PFSK-1 (cell line): ENCODE results near the gene EXTL1.

Experiments used
- FOXP2 ChIP-seq: optimal IDR thresholded peaks from 2 replicates; pipeline ENCODE3; 2011; ENCODE audit warnings: borderline replicate concordance, control low read depth, inconsistent platforms; ENCODE audit not compliant: insufficient read depth; ENCODE audit errors: extremely low read length, extremely low read depth
- POLR2AphosphoS5 ChIP-seq: IDR thresholded peaks from 2 replicates; pipeline ENCODE4 v1.6.1; 2012; ENCODE audit warnings: low read depth, mild to moderate bottlenecking, control low read depth, low read length, moderate library complexity
- REST ChIP-seq, 2 experiments: IDR thresholded peaks; 2 replicates each; pipeline versions ENCODE4 v1.6.1 to v1.8.0; 2011 to 2012; ENCODE audit warnings: low read depth in 2 of 2, low read length in 2 of 2, control low read depth in 1 of 2, inconsistent platforms in 1 of 2, mild to moderate bottlenecking in 1 of 2, moderate library complexity in 1 of 2; ENCODE audit not compliant: insufficient read depth in 1 of 2
- SIN3A ChIP-seq: IDR thresholded peaks from 2 replicates; pipeline ENCODE4 v1.6.1; 2012; ENCODE audit warnings: mild to moderate bottlenecking, low read length, moderate library complexity, borderline replicate concordance; ENCODE audit not compliant: insufficient read depth
- TAF1 ChIP-seq: IDR thresholded peaks from 2 replicates; pipeline ENCODE4 v1.6.1; 2012; ENCODE audit warnings: low read length, control low read depth, borderline replicate concordance; ENCODE audit not compliant: insufficient read depth

Gene EXTL1

GRCh38 chr1:26019641-26020315 lies 1.8 kb upstream of the EXTL1 start:
- no peak for TF ChIP-seq SIN3A

GRCh38 chr1:26020330-26020768 lies 1.2 kb upstream of the EXTL1 start:
- TF ChIP-seq FOXP2 = no peak
- TF ChIP-seq TAF1 = no peak
- no peak for TF ChIP-seq POLR2AphosphoS5
- no peak for TF ChIP-seq REST (IDR thresholded peaks at IDR 0.05; ENCODE audit: insufficient read depth in 1 of 2, low read depth in 2 of 2, low read length in 2 of 2)
- no peak for TF ChIP-seq SIN3A

- no peak for TF ChIP-seq SIN3A
- no peak for TF ChIP-seq REST (IDR thresholded peaks at IDR 0.05; ENCODE audit: insufficient read depth in 1 of 2, low read depth in 2 of 2, low read length in 2 of 2)
- no peak for TF ChIP-seq TAF1
- no peak for TF ChIP-seq POLR2AphosphoS5
- no peak for TF ChIP-seq FOXP2
These were observed 481 bp upstream of the EXTL1 start for GRCh38 chr1:26020941-26021646.

- TF ChIP-seq POLR2AphosphoS5 (no peak), TAF1 (no peak), SIN3A (no peak), FOXP2 (no peak), REST (IDR thresholded peaks at IDR 0.05; ENCODE audit: insufficient read depth in 1 of 2, low read depth in 2 of 2, low read length in 2 of 2) (no peak)
These were observed 817 bp downstream of the EXTL1 start for GRCh38 chr1:26022404-26022779.

- TF ChIP-seq FOXP2 (no peak), POLR2AphosphoS5 (no peak), REST (IDR thresholded peaks at IDR 0.05; ENCODE audit: insufficient read depth in 1 of 2, low read depth in 2 of 2, low read length in 2 of 2) (no peak), SIN3A (no peak), TAF1 (no peak)
These were observed 1.4 kb downstream of the EXTL1 start for GRCh38 chr1:26023009-26023408.
